ENCODE results near the gene KMT2D.

- TF ChIP-seq CTCF (IDR thresholded peaks at IDR 0.05) = no peak
- TF ChIP-seq POLR2A (IDR thresholded peaks at IDR 0.05) = no peak
Measured at GRCh38 chr12:49084438-49084837, 23.8 kb upstream of the KMT2D start.
